MCF 10A (cell line): ENCODE results near the gene LGALS9. TPM values are rescaled to one million over a fixed set of nuclear protein-coding genes. Genes with fewer than 3 reads are reported as not detected.

Source experiments
- BruUV-seq: library from RNA; stranded (reverse); fragments of 400-500 nt; replicated peaks from 2 replicates; lab custom pipeline; 2021; lab: Mats Ljungman, UMichigan
- CTCF ChIA-PET: fragments of 300-600 bp; sonication (Branson Sonifier 250); formaldehyde crosslinking; extraction: SDS; loops from one replicate; lab custom pipeline; 2021; ENCODE audit warnings: antibody characterized with exemption, inconsistent platforms; lab: Yijun Ruan, JAX
- POLR2A ChIA-PET: fragments of 300-600, 350-650 bp; sonication (Branson Sonifier 250); formaldehyde crosslinking; extraction: SDS; loops from one replicate; lab custom pipeline; 2020; ENCODE audit warnings: antibody characterized with exemption, inconsistent platforms; lab: Yijun Ruan, JAX
- DNase-seq: peaks from one replicate; pipeline ENCODE4 v3.0.0-alpha.2; 2018; ENCODE audit not compliant: unreplicated experiment
- H3K27ac Mint-ChIP-seq: one replicate; pipeline ENCODE4 v1.8.0; 2022; ENCODE audit warnings: mild to moderate bottlenecking, low read depth, mixed read lengths; ENCODE audit not compliant: unreplicated experiment
- H3K27me3 Mint-ChIP-seq: one replicate; pipeline ENCODE4 v1.8.0; 2022; ENCODE audit warnings: mixed read lengths; ENCODE audit not compliant: insufficient read depth, unreplicated experiment
- H3K36me3 Mint-ChIP-seq: one replicate; pipeline ENCODE4 v1.8.0; 2022; ENCODE audit warnings: mild to moderate bottlenecking, moderate library complexity, mixed read lengths; ENCODE audit not compliant: insufficient read depth, unreplicated experiment
- H3K4me1 Mint-ChIP-seq: one replicate; pipeline ENCODE4 v1.8.0; 2022; ENCODE audit warnings: mixed read lengths; ENCODE audit not compliant: insufficient read depth, unreplicated experiment
- H3K4me3 Mint-ChIP-seq: one replicate; pipeline ENCODE4 v1.8.0; 2022; ENCODE audit warnings: mild to moderate bottlenecking, moderate library complexity, mixed read lengths; ENCODE audit not compliant: unreplicated experiment
- H3K9me3 Mint-ChIP-seq: one replicate; pipeline ENCODE4 v1.8.0; 2022; ENCODE audit warnings: mixed read lengths; ENCODE audit not compliant: unreplicated experiment
- intact Hi-C: fragments of 100-400 bp; cut with micrococcal nuclease; formaldehyde crosslinking; loops from 2 replicates; pipeline ENCODE4 v1.14.1; 2022
- total RNA-seq: library from RNA; stranded (reverse); gene quantifications from 2 replicates; pipeline ENCODE4 v1.2.3, GENCODE V29; 2022
- TF ChIP-seq, protein P1 (sequence below): fragments of 200-600 bp; IDR thresholded peaks from one replicate; pipeline ENCODE4 v1.8.0; 2022; ENCODE audit warnings: antibody characterized with exemption, mild to moderate bottlenecking; ENCODE audit not compliant: unreplicated experiment

LGALS9 gene
- total RNA-seq, 1 experiment from 2014 or later: 0.54 TPM

DNA sequence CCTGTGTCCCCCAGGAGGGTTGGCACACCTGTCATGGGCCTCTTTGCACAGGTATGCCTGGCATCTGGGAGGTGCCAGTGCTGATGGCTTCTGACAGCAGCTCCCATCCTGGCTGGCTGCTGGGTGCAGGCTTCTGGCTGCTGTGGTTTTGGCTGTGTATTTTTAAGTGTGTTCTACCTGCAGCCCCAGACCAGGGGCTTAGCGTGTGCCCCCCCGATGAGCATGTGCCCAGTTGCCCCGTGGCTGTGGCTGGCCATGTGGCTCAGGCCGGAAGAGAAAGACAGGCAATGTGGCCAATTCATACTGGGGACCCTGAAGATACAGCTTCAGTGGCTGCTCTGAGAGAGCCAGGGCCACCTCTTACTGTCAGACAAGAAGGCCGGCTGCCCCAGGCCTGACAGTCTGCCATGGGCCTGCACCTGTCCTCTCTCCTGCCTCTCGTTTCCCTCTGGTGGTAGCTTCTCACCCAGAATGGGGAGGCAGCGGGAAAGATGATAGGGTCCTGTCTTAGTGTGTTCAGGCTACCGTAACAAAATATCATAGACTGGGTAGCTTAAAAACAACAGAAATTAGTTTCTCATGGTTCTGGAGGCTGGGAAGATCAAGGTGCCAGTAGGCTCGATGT is 37.6 kb upstream of the LGALS9 start:
- BruUV-seq: no TSS peak
- DNase-seq: no peak
- no peaks in the 10 kb centered on the region for H3K27me3 Mint-ChIP-seq
- POLR2A ChIA-PET: no interaction called here
- no peak overlapping the region for H3K4me3 Mint-ChIP-seq
- intact Hi-C loops: no loop called here
- H3K4me1 Mint-ChIP-seq: peaks cover 5% of the 10 kb centered on the region
- H3K9me3 Mint-ChIP-seq: no peaks in the 10 kb centered on the region
- H3K36me3 Mint-ChIP-seq: no peaks in the 10 kb centered on the region
- TF ChIP-seq, protein P1, sequence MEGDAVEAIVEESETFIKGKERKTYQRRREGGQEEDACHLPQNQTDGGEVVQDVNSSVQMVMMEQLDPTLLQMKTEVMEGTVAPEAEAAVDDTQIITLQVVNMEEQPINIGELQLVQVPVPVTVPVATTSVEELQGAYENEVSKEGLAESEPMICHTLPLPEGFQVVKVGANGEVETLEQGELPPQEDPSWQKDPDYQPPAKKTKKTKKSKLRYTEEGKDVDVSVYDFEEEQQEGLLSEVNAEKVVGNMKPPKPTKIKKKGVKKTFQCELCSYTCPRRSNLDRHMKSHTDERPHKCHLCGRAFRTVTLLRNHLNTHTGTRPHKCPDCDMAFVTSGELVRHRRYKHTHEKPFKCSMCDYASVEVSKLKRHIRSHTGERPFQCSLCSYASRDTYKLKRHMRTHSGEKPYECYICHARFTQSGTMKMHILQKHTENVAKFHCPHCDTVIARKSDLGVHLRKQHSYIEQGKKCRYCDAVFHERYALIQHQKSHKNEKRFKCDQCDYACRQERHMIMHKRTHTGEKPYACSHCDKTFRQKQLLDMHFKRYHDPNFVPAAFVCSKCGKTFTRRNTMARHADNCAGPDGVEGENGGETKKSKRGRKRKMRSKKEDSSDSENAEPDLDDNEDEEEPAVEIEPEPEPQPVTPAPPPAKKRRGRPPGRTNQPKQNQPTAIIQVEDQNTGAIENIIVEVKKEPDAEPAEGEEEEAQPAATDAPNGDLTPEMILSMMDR: no peak
- CTCF ChIA-PET: interaction anchor here (0.6 to 26.4 kb wide), 5 partner anchors 9 to 230 kb away, joined by 3 to 580 read pairs (median 19); no protein-coding TSS in a partner anchor
- H3K27ac Mint-ChIP-seq: no peak overlapping the region

DNA sequence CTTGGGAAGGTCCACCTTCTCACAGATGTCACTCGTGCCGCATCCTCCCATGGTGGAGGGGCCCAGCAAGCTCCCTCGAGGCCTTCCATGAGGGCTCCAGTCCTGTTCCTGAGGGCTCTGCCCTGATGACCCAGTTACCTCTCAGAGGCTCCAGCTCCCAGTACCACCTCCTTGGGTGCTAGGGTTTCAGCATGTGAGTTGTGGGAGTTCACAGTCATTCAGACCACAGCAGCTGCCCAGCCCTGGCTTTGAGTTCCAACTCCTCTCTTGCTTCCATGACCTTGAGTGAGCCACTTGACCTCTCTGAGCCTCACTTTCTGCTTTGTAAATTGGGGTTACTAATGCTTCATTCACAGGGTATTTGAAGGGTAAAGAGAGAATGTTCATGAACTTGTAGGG is 37.1 kb upstream of the LGALS9 start:
- intact Hi-C loops: no loop called here
- Mint-ChIP-seq H3K27me3 (no peaks in the 10 kb centered on the region), H3K4me3 (no peak overlapping the region), H3K36me3 (no peaks in the 10 kb centered on the region), H3K4me1 (peaks cover 5% of the 10 kb centered on the region), H3K27ac (no peak overlapping the region), H3K9me3 (no peaks in the 10 kb centered on the region)
- CTCF ChIA-PET: interaction anchor here (1.1 to 26.4 kb wide), 4 partner anchors 9 to 230 kb away, joined by 4 to 580 read pairs (median 20); no protein-coding TSS in a partner anchor
- DNase-seq: no peak
- POLR2A ChIA-PET: no interaction called here
- BruUV-seq: no TSS peak
- TF ChIP-seq, protein P1: no peak

- BruUV-seq: no TSS peak
- ChIA-PET CTCF (interaction anchor here (0.6 to 26.4 kb wide), 10 partner anchors 8 to 358 kb away, joined by 3 to 580 read pairs (median 6); no protein-coding TSS in a partner anchor), POLR2A (interaction anchor here (0.6 to 1.8 kb wide), 2 partner anchors 101 to 219 kb away, joined by 3 to 5 read pairs; no protein-coding TSS in a partner anchor)
- H3K4me3 Mint-ChIP-seq: no peak overlapping the region
- intact Hi-C loops: loop anchor here (5.0 kb wide), 1 partner anchor 358 kb away; no protein-coding TSS in a partner anchor
- DNase-seq: no peak
- no peaks in the 10 kb centered on the region for H3K27me3 Mint-ChIP-seq
- TF ChIP-seq, protein P1: no peak
- peaks cover 10% of the 10 kb centered on the region for H3K4me1 Mint-ChIP-seq
- H3K36me3 Mint-ChIP-seq: no peaks in the 10 kb centered on the region
- H3K27ac Mint-ChIP-seq: no peak overlapping the region
- H3K9me3 Mint-ChIP-seq: no peaks in the 10 kb centered on the region
Measured at GRCh38 chr17:27595208-27595607, 35.8 kb upstream of the LGALS9 start.

DNA sequence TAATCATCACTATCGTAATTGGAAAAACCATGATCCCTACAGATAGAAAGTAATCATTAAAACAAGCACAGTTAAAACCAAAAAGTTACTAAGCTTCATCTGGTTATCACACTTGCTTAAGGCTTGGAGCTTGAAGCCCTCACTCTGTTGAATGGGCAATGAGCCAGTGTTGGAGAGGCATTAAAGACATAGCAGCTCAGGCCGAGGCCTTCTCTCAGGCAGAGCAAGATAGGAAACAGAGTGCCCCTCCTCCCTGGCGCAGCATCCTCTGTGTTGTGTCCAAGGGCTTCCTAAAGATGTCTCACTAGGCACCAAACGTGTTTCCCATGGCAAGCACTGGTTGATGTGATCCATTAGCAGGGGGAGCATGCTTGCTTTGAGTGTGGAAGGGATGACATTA is 34.9 kb upstream of the LGALS9 start:
- Mint-ChIP-seq H3K27me3 (no peaks in the 10 kb centered on the region), H3K9me3 (peaks cover 4% of the 10 kb centered on the region), H3K4me3 (no peak overlapping the region), H3K4me1 (peaks cover 15% of the 10 kb centered on the region), H3K36me3 (no peaks in the 10 kb centered on the region), H3K27ac (no peak overlapping the region)
- no TSS peak for BruUV-seq
- ChIA-PET POLR2A (interaction anchor here (1.8 kb wide), 1 partner anchor 102 kb away, joined by 5 read pairs; no protein-coding TSS in a partner anchor), CTCF (interaction anchor here (0.6 to 26.4 kb wide), 9 partner anchors 16 to 359 kb away, joined by 3 to 580 read pairs (median 5); no protein-coding TSS in a partner anchor)
- TF ChIP-seq, protein P1: no peak
- no peak for DNase-seq
- intact Hi-C loops: loop anchor here (5.0 kb wide), 1 partner anchor 359 kb away; no protein-coding TSS in a partner anchor
